Measurements from ENCODE around the gene CPT1C. TPM values are rescaled to one million over a fixed set of nuclear protein-coding genes. Genes with fewer than 3 reads are reported as not detected.

The CPT1C gene
- total and polyA plus RNA-seq, 2 donors (not counting 3 experiments of a cell fraction or from before 2014, with no cell fraction given): 45.7 to 80.8 TPM

- H3K9me1 ChIP-seq (replicated peaks; ENCODE audit: control insufficient read depth, extremely low read depth, insufficient read depth, low read length): no peaks in the 10 kb centered on the region
- no peaks in the 10 kb centered on the region for H4K20me1 ChIP-seq (replicated peaks; ENCODE audit: control insufficient read depth, extremely low read depth, insufficient read depth, low read length)
- dilution Hi-C loops (cut with MboI; ENCODE audit: extremely low pct_ligation_motif_present, low sequenced_read_pairs): no loop called here
- no peaks in the 10 kb centered on the region for H3K9me3 ChIP-seq (replicated peaks; ENCODE audit: control insufficient read depth, insufficient read depth, low read length)
- ChIA-PET POLR2A (no interaction called here), CTCF (no interaction called here)
- H3K4me3 ChIP-seq (replicated peaks in 1 of 3; ENCODE audit: insufficient read depth in 1 of 3, low read depth in 1 of 3, low read length in 3 of 3): no peak overlapping the region
- H3K4me1 ChIP-seq (ENCODE audit: control insufficient read depth, extremely low read depth, insufficient read depth, low read length): peaks cover 25% of the 10 kb centered on the region
- FAIRE-seq (no peak), DNase-seq (ENCODE audit: low read depth, low spot score) (no peak)
- H3K9ac ChIP-seq (replicated peaks; ENCODE audit: extremely low read depth, insufficient read depth, low read length): no peak overlapping the region
- intact Hi-C loops (cut with micrococcal nuclease): no loop called here
- no peaks in the 10 kb centered on the region for H3K27me3 ChIP-seq (ENCODE audit: control insufficient read depth in 2 of 2, insufficient read depth in 2 of 2, low read length in 2 of 2)
- no TSS peak for BruUV-seq (replicated peaks)
- H2AFZ ChIP-seq (ENCODE audit: low read depth, low read length): no peak overlapping the region
- TF ChIP-seq JUN (IDR thresholded peaks at IDR 0.05; ENCODE audit: borderline replicate concordance, insufficient read depth, insufficient read length, low read depth): no peak
- no peak for TF ChIP-seq GATA2 (IDR thresholded peaks at IDR 0.05; ENCODE audit: insufficient read depth, insufficient read length, low read depth, low read length)
- no peak for TF ChIP-seq CTCF (IDR thresholded peaks at IDR 0.05; ENCODE audit: extremely low read depth in 1 of 2, insufficient read depth in 1 of 2, low read depth in 1 of 2, low read length in 2 of 2)
- peaks cover 45% of the 10 kb centered on the region for H3K79me2 ChIP-seq (ENCODE audit: control insufficient read depth, insufficient read depth, low read length)
- no peak overlapping the region for H3K27ac ChIP-seq (ENCODE audit: insufficient read depth, low read depth, low read length)
- H3K36me3 ChIP-seq (ENCODE audit: control insufficient read depth in 2 of 2, extremely low read depth in 1 of 2, insufficient read depth in 2 of 2, low read length in 2 of 2): peaks cover 8 to 32% of the 10 kb centered on the region in 2 experiments
- H3K4me2 ChIP-seq (ENCODE audit: insufficient read depth, low read length): no peak overlapping the region
Measured at GRCh38 chr19:49682274-49682673, 8.6 kb upstream of the CPT1C start.

DNA sequence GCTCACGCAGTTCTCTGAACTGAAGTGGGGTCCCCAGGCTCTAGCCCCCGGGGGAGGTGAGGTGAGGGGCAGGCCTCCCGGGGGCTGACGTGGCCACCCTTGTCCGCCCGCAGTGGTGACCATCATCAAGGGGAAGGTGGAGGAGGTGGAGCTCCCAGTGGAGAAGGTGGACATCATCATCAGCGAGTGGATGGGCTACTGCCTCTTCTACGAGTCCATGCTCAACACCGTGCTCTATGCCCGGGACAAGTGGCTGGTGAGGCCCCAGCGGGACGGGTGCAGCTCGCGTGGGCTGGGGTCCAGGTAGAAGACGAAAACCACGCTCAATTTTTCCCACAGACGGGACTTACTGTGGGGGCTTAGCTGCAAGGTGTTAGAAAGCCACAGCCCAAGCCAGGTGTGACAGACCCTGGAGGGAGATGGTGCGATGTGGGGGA is 7.1 kb upstream of the CPT1C start:
- intact Hi-C loops (cut with micrococcal nuclease): no loop called here
- Histone ChIP-seq H3K27me3 (ENCODE audit: control insufficient read depth in 2 of 2, insufficient read depth in 2 of 2, low read length in 2 of 2) (no peaks in the 10 kb centered on the region), H3K9ac (replicated peaks; ENCODE audit: extremely low read depth, insufficient read depth, low read length) (no peak overlapping the region), H3K36me3 (ENCODE audit: control insufficient read depth in 2 of 2, extremely low read depth in 1 of 2, insufficient read depth in 2 of 2, low read length in 2 of 2) (peaks cover 8 to 34% of the 10 kb centered on the region in 2 experiments), H3K9me3 (replicated peaks; ENCODE audit: control insufficient read depth, insufficient read depth, low read length) (no peaks in the 10 kb centered on the region), H2AFZ (ENCODE audit: low read depth, low read length) (no peak overlapping the region), H3K79me2 (ENCODE audit: control insufficient read depth, insufficient read depth, low read length) (peaks cover 31% of the 10 kb centered on the region), H3K4me1 (ENCODE audit: control insufficient read depth, extremely low read depth, insufficient read depth, low read length) (peaks cover 32% of the 10 kb centered on the region), H3K9me1 (replicated peaks; ENCODE audit: control insufficient read depth, extremely low read depth, insufficient read depth, low read length) (no peaks in the 10 kb centered on the region), H4K20me1 (replicated peaks; ENCODE audit: control insufficient read depth, extremely low read depth, insufficient read depth, low read length) (no peaks in the 10 kb centered on the region), H3K27ac (ENCODE audit: insufficient read depth, low read depth, low read length) (no peak overlapping the region), H3K4me3 (replicated peaks in 1 of 3; ENCODE audit: insufficient read depth in 1 of 3, low read depth in 1 of 3, low read length in 3 of 3) (no peak overlapping the region), H3K4me2 (ENCODE audit: insufficient read depth, low read length) (no peak overlapping the region)
- BruUV-seq (replicated peaks): no TSS peak
- ChIA-PET POLR2A (no interaction called here), CTCF (interaction anchor here (1.4 kb wide), 1 partner anchor 13 kb away, joined by 3 read pairs; no protein-coding TSS in a partner anchor)
- no peak for FAIRE-seq
- no peak for DNase-seq (ENCODE audit: low read depth, low spot score)
- TF ChIP-seq GATA2 (IDR thresholded peaks at IDR 0.05; ENCODE audit: insufficient read depth, insufficient read length, low read depth, low read length): no peak
- TF ChIP-seq POLR2A (IDR thresholded peaks at IDR 0.05; ENCODE audit: low read depth, low read length): no peak
- TF ChIP-seq EZH2 (IDR thresholded peaks at IDR 0.05; ENCODE audit: borderline replicate concordance, low read depth, low read length, severe bottlenecking): no peak
- TF ChIP-seq JUN (IDR thresholded peaks at IDR 0.05; ENCODE audit: borderline replicate concordance, insufficient read depth, insufficient read length, low read depth): no peak
- TF ChIP-seq MYC (IDR thresholded peaks at IDR 0.05; ENCODE audit: low read depth, low read length): no peak
- no peak for TF ChIP-seq FOS (IDR thresholded peaks at IDR 0.05; ENCODE audit: borderline replicate concordance, insufficient read depth, low read length)
- no peak for TF ChIP-seq CTCF (IDR thresholded peaks at IDR 0.05; ENCODE audit: extremely low read depth in 1 of 2, insufficient read depth in 1 of 2, low read depth in 1 of 2, low read length in 2 of 2)
- TF ChIP-seq MAX (IDR thresholded peaks at IDR 0.05; ENCODE audit: insufficient read depth, insufficient read length): no peak
- no peak for TF ChIP-seq POLR2AphosphoS5 (IDR thresholded peaks at IDR 0.05; ENCODE audit: insufficient read depth, low read depth, low read length)
- dilution Hi-C loops (cut with MboI; ENCODE audit: extremely low pct_ligation_motif_present, low sequenced_read_pairs): no loop called here
